Measurements from ENCODE around the gene POLR1D.

The POLR1D gene, protein sequence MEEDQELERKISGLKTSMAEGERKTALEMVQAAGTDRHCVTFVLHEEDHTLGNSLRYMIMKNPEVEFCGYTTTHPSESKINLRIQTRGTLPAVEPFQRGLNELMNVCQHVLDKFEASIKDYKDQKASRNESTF

GRCh38 chr13:27621366-27622101 is at the start of gene POLR1D:
Gene POLR1D (plus strand): TSS chr13:27621892. CDS start chr13:27621984, 92 bp downstream.
- DNase-seq, result peak; percentile 86

DNA sequence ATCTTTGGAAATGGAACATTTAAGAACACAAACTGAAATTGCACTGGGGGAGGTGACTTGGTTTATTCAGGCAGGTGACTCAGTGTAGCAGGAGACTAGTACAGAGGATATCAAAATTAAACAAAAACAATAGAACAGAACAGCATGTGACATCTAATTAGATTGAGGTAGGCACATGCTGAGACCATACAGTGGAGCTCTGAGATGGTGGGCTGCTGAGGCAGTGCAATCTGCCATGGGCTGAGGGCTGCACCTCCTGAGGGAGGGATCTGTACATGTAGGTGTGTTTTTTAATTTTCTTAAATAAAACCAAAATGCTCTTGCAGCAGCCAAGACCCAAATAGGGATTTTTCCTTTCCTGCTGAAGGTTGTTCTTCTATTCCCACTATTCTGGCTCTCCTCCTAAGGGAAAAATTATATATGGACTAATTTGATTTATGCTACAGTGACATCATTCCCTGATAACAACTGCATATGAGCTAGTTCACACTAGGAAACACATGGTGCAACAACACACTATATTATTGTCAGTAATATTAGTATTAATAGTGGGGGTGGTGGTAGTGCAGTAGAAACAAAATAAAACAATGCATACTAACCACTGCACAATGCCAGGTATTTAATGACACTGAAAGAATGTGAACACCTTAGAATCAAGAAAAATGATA is 49.3 kb upstream of the POLR1D start:
- no peak for DNase-seq

GRCh38 chr13:27573265-27573664 is 48.4 kb upstream of the POLR1D start:
- DNase-seq, result no peak

DNA sequence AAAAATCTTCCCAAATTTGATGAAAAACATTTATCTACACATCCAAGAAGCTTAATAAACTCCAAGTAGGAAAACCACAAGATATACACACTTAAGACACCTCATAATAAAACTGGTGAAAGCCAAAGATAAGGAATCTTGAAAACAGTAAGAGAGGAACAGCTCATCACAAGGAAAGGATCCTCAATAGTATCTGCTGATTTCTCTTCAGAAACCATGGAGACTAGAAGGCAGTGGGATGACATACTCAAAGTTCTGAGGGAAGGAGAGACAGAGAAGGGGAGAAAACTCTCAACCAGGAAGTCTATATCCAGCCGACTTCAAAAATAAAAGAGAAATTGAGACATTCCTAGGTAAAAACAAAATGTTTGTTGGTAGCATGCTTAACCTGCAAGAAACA is 47.0 kb upstream of the POLR1D start:
- DNase-seq, result no peak

- DNase-seq, result no peak
Observed at GRCh38 chr13:27578121-27579030, 43.3 kb upstream of the POLR1D start.

DNA sequence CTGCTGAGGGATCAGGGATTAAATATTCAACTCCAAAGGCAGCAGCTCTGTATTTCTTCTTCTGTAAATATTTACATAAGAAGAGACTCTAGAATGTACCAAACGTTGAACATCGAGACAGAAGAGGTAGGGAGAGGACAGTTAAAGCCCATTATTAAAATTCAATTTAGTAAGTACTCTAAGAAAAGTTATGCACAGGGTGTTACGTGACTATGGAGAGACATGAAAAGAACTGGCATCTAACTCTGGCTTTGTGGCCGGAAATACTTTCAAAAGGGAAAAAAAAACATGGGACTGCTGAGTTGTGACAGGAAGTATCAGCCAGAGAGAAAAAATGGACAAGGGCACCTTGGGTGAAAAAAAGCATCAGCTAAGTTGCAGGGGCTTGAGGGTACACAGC is 38.0 kb upstream of the POLR1D start:
- no peak for DNase-seq

- DNase-seq, result no peak
Observed at GRCh38 chr13:27587095-27587746, 34.5 kb upstream of the POLR1D start.

DNA sequence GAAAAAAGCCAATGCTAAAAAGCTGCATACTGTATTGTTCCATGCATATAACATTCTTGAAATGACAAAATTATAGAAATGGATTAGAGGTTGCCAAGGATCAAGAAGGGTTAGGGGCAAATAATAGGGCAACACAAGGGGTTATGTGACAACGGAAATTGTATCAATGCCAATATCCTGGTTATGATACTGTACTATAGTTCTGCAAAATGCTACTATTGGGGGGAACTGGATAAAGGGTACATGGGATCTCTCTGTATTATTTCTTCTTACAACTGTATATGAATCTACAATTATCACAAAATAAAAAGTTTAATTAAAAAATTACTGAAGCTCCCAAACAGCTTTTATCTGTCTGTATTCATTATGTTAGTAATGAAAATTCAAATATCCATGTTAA is 33.3 kb upstream of the POLR1D start:
- DNase-seq, result no peak

- DNase-seq, result no peak
Observed at GRCh38 chr13:27592865-27593264, 28.8 kb upstream of the POLR1D start.

- DNase-seq, result no peak
Observed at GRCh38 chr13:27593267-27593666, 28.4 kb upstream of the POLR1D start.

- no peak for DNase-seq
Observed at GRCh38 chr13:27595055-27595811, 26.5 kb upstream of the POLR1D start.

DNA sequence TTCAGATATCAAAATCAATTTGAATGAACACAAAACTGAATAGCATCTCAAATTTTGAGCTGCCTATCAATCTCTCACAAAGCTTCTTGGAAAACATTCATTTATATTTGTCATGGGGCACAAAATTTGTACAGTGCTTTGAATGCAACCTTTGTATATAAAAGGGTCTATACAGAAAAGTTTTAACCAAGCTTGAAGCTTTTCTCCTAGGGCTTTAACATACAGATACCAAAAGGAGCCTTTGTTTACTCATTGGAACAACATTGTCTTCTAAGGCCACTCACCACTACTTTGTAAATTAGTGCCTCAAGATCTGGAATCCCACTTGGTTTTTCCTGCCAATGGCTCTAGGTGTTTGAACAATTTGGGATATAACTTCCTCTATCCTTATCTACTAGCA is 22.6 kb upstream of the POLR1D start:
- no peak for DNase-seq

DNA sequence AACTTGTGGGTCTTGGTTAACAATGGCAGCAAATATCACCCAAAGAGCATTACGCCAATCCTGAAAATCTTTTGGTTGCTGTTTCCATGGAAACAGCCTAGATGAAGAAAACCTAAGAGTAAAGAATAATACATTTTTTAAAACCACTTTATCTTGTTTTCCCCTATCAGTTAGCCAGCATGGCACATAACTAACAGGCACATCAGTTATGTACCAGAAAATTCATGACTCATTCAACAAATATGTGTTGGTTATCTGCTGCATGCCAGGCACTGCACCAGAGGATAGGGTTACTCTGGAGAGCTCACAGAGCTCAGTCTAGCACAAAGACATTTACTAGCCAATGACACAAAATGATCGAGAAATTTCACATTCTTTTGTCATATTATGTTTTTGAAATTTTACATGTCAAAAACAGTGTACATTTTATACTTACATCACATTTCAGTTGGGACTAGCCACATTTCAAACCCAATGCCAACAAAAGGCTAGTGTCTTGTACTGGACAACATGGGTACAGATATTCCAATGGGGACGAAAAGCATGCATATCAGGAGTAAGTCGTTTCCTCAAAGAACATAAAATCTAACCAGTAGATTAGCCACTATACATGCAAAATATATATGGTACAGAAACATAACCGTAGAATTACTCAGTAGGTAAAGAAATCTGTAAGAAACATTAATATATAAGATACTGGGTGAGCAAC is 21.7 kb upstream of the POLR1D start:
- DNase-seq, result no peak

GRCh38 chr13:27600711-27601110 is 21.0 kb upstream of the POLR1D start:
- no peak for DNase-seq

DNA sequence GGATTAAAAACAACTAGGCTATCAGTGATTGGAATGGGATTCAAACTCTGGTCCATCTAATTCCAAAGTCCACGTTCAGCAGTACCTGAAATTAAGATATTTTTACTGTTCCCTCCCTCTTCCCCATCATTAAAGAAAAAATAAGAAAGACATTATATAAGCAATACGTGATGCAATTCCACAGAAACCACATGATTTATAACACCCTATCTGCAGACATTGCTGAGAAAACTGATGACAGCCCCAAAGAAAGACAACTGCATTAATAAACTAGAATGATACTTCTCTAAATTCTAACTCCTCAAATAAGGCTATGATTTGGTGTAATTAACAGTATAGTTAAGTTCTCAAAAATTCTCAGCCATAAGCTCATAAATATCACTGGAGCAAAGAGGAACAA is 20.5 kb upstream of the POLR1D start:
- no peak for DNase-seq

GRCh38 chr13:27601803-27602202 is 19.9 kb upstream of the POLR1D start:
- DNase-seq, result no peak

DNA sequence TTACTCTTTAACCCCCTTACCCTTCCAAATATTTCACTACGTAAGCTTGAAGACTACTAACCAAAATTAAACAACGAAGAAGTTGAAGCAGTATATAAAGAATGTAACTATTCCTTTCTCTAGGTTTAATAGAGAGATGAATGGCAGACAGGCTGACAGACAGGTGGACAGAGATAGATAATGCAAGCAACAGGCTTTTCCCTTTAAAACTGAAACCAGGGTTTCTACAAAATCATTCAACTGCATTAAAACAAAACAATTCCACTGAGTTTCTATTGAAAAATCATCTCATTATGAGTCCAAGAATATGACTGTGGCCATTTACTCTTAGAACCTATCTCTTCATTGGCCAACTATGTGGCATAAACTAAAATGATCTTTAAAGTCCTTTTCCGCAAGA is 16.6 kb upstream of the POLR1D start:
- DNase-seq, result no peak

GRCh38 chr13:27605610-27606200 is 16.0 kb upstream of the POLR1D start:
- no peak for DNase-seq

GRCh38 chr13:27607125-27607524 is 14.6 kb upstream of the POLR1D start:
- no peak for DNase-seq

GRCh38 chr13:27613628-27614027 is 8.1 kb upstream of the POLR1D start:
- DNase-seq, result no peak

DNA sequence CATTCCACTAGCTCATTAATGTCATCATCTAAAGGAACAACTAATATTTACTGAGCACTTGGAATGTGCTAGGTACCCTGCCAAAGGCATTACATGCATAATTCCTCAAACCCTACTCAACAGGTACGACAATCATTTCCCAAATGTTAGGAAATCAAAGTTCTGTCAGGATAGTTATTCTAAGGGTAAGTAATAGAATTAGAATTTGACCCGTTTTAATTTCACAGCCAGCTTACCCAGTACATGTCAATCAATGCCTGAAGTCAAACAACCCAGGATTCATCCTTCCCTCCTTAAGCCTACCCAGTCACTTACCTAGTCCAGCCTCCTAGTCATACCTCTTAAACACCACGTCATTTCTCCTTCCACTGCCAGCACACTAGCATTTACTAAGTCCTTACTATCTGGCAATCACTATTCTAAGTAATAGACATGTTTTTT is 3.8 kb upstream of the POLR1D start:
- no peak for DNase-seq
